Measurements from ENCODE around the gene SNAPIN.
A peak's percentile ranks its signal among the peaks of the same experiment; 100 is the strongest.

Gene SNAPIN

GRCh38 chr1:153658400-153659174 is at the start of gene SNAPIN:
TSS of gene SNAPIN (plus strand) at chr1:153658703. CDS start at chr1:153658744, 41 bp downstream.
- DNase-seq (ENCODE audit: low read depth), result peak; percentile 75

- no peak for DNase-seq (ENCODE audit: low read depth)
These were observed 49.5 kb upstream of the SNAPIN start for GRCh38 chr1:153608742-153609584.

GRCh38 chr1:153609585-153609907 is 49.0 kb upstream of the SNAPIN start:
- no peak for DNase-seq (ENCODE audit: low read depth)

- no peak for DNase-seq (ENCODE audit: low read depth)
These were observed 48.2 kb upstream of the SNAPIN start for GRCh38 chr1:153610334-153610733.

- DNase-seq (ENCODE audit: low read depth), result no peak
These were observed 47.6 kb upstream of the SNAPIN start for GRCh38 chr1:153610811-153611301.

- DNase-seq (ENCODE audit: low read depth), result no peak
These were observed 47.1 kb upstream of the SNAPIN start for GRCh38 chr1:153611356-153611755.

GRCh38 chr1:153612111-153612754 is 46.3 kb upstream of the SNAPIN start:
- DNase-seq (ENCODE audit: low read depth), result no peak

GRCh38 chr1:153612755-153613331 is 45.7 kb upstream of the SNAPIN start, which contains the start of gene S100A16:
TSS of gene S100A16 (minus strand) at chr1:153613137. CDS start at chr1:153608151, 4,986 bp downstream.
- no peak for DNase-seq (ENCODE audit: low read depth)

GRCh38 chr1:153613406-153613805 is 45.1 kb upstream of the SNAPIN start:
- DNase-seq (ENCODE audit: low read depth), result no peak

GRCh38 chr1:153614189-153614900 is 44.2 kb upstream of the SNAPIN start:
- DNase-seq (ENCODE audit: low read depth), result no peak

GRCh38 chr1:153614906-153615305 is 43.6 kb upstream of the SNAPIN start:
- no peak for DNase-seq (ENCODE audit: low read depth)

GRCh38 chr1:153615406-153615805 is 43.1 kb upstream of the SNAPIN start:
- no peak for DNase-seq (ENCODE audit: low read depth)

- DNase-seq (ENCODE audit: low read depth), result no peak
These were observed 42.2 kb upstream of the SNAPIN start, which contains the start of gene S100A14 for GRCh38 chr1:153616144-153616916. TSS of gene S100A14 (minus strand) at chr1:153616325. CDS start at chr1:153615858, 467 bp downstream.

- DNase-seq (ENCODE audit: low read depth), result no peak
These were observed 41.6 kb upstream of the SNAPIN start for GRCh38 chr1:153616917-153617311.

GRCh38 chr1:153617663-153618062 is 40.8 kb upstream of the SNAPIN start:
- DNase-seq (ENCODE audit: low read depth), result no peak

GRCh38 chr1:153619171-153619570 is 39.3 kb upstream of the SNAPIN start:
- DNase-seq (ENCODE audit: low read depth), result no peak

- DNase-seq (ENCODE audit: low read depth), result no peak
These were observed 35.4 kb upstream of the SNAPIN start for GRCh38 chr1:153623101-153623500.

GRCh38 chr1:153624965-153625611 is 33.4 kb upstream of the SNAPIN start:
- no peak for DNase-seq (ENCODE audit: low read depth)

- DNase-seq (ENCODE audit: low read depth), result no peak
These were observed 32.0 kb upstream of the SNAPIN start for GRCh38 chr1:153626477-153626903.

All from stimulated activated CD8-positive, alpha-beta memory T cell treated with anti-CD3 and anti-CD28 coated beads, Interleukin-12 subunit alpha, Interleukin-12 subunit beta, amount 100 ng/mL, for 1 hour (primary cell).